BJ (cell line): ENCODE results near the gene KPNA3. TPM values are rescaled to one million over a fixed set of nuclear protein-coding genes. Genes with fewer than 3 reads are reported as not detected.
"Not testable (repeated sequence)": the region's sequence is repeated elsewhere in the genome, so short reads cannot be mapped to it uniquely, and the experiment has no call there.

Source experiments
- CTCF ChIA-PET: fragments of 350-600 bp; formaldehyde crosslinking; extraction: SDS; loops from one replicate; lab custom pipeline; 2021; ENCODE audit warnings: antibody characterized with exemption, inconsistent platforms; lab: Yijun Ruan, JAX
- POLR2A ChIA-PET: fragments of 300-600 bp; sonication (Branson Sonifier 250); formaldehyde crosslinking; extraction: SDS; loops from one replicate; lab custom pipeline; 2021; ENCODE audit warnings: antibody characterized with exemption; lab: Charles Lee
- DNase-seq: peaks from one replicate; pipeline ENCODE4 v3.0.0-alpha.2; 2011; ENCODE audit warnings: low read depth
- H3K27me3 ChIP-seq: 2 replicates; pipeline ENCODE4 v1.6.0; 2011; ENCODE audit warnings: low read length; ENCODE audit not compliant: control insufficient read depth, insufficient read depth
- H3K36me3 ChIP-seq: 2 replicates; pipeline ENCODE4 v1.5.1; 2011; ENCODE audit warnings: low read length; ENCODE audit not compliant: control insufficient read depth, insufficient read depth
- H3K4me3 ChIP-seq: 2 replicates; pipeline ENCODE4 v1.5.1; 2011; ENCODE audit warnings: low read depth, mild to moderate bottlenecking, control low read depth, low read length
- CTCF ChIP-seq: IDR thresholded peaks from 2 replicates; pipeline ENCODE4 v1.5.1; 2011; ENCODE audit warnings: low read depth, mild to moderate bottlenecking, control low read depth, inconsistent platforms, low read length, moderate library complexity; ENCODE audit not compliant: insufficient read depth
- polyA plus RNA-seq: library from polyadenylated mRNA; depleted of rRNA; stranded (reverse); fragments of >200 nt; gene quantifications from 2 replicates; pipeline ENCODE4 v1.2.3, GENCODE V29; 2011

Gene KPNA3
- polyA plus RNA-seq, 1 experiment: 14.9 TPM

GRCh38 chr13:49772828-49773227 lies 19.7 kb downstream of the KPNA3 start:
- Histone ChIP-seq H3K27me3 (no peaks in the 10 kb centered on the region), H3K36me3 (no peaks in the 10 kb centered on the region), H3K4me3 (no peak overlapping the region)
- ChIA-PET POLR2A (no interaction called here), CTCF (interaction anchor here (0.6 to 1.2 kb wide), 2 partner anchors 19 to 28 kb away, joined by 3 to 4 read pairs; no protein-coding TSS in a partner anchor)
- no peak for TF ChIP-seq CTCF
- DNase-seq: no peak

- H3K27me3 ChIP-seq, H3K4me3 ChIP-seq, POLR2A ChIA-PET, CTCF ChIA-PET, H3K36me3 ChIP-seq, DNase-seq: not testable (repeated sequence)
Observed at GRCh38 chr13:49761811-49762210, 30.7 kb downstream of the KPNA3 start.

DNA sequence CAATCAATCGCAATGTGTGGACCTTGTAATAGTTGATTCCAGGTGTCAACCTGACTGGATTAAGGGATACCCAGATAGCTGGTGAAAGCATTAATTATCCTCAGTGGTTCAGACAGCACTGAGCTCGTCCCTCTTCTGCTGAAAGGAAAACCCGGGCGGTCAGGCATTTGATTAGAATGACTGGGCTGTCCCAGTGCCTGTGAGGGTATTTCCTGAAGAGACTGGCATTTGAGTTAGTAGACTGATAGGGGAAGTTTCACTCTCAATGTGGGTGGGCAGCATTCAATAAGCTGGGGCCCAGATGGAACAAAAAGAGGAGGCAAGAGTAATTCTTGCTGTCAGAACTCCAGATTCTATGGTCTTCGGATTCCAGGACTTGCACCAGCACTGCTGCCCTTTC lies 31.9 kb downstream of the KPNA3 start:
- no peak for DNase-seq
- ChIA-PET CTCF (no interaction called here), POLR2A (no interaction called here)
- Histone ChIP-seq H3K4me3 (no peak overlapping the region), H3K27me3 (no peaks in the 10 kb centered on the region), H3K36me3 (no peaks in the 10 kb centered on the region)
- TF ChIP-seq CTCF: no peak

GRCh38 chr13:49759503-49759902 lies 33.0 kb downstream of the KPNA3 start:
- POLR2A ChIA-PET: interaction anchor here (0.6 kb wide), 1 partner anchor 167 kb away, joined by 4 read pairs; no protein-coding TSS in a partner anchor
- no peak for DNase-seq
- no peaks in the 10 kb centered on the region for H3K27me3 ChIP-seq
- CTCF ChIA-PET: interaction anchor here (1.3 kb wide), 1 partner anchor 33 kb away, joined by 4 read pairs; no protein-coding TSS in a partner anchor
- H3K4me3 ChIP-seq: no peak overlapping the region
- H3K36me3 ChIP-seq: no peaks in the 10 kb centered on the region
- no peak for TF ChIP-seq CTCF

DNA sequence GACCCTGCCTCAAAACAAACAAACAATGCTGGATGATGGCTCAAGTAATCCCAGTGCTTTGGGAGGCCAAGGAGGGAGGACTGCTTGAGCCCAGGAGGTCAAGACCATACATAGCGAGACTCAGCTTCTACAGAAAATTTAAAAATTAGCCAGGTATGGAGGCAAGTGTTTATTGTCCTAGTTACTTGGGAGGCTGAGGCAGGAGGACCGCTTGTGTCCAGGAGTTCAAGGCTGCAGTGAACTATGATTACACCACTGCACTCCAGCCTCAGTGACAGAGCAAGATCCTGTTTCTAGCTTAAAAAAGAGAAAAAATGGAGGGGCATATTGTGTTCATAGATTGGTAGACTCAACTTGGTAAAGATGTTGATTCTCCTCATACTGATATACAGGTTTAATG lies 36.2 kb downstream of the KPNA3 start:
- ChIA-PET POLR2A (no interaction called here), CTCF (interaction anchor here (0.6 kb wide), 1 partner anchor 88 kb away, joined by 3 read pairs; no protein-coding TSS in a partner anchor)
- Histone ChIP-seq H3K36me3 (no peaks in the 10 kb centered on the region), H3K27me3 (no peaks in the 10 kb centered on the region), H3K4me3 (no peak overlapping the region)
- DNase-seq: no peak
- TF ChIP-seq CTCF: no peak

- Histone ChIP-seq H3K27me3 (no peaks in the 10 kb centered on the region), H3K36me3 (no peaks in the 10 kb centered on the region), H3K4me3 (no peak overlapping the region)
- DNase-seq: no peak
- no peak for TF ChIP-seq CTCF
- ChIA-PET CTCF (interaction anchor here (0.6 to 1.4 kb wide), 2 partner anchors 27 to 237 kb away, joined by 3 read pairs; no protein-coding TSS in a partner anchor), POLR2A (no interaction called here)
Observed at GRCh38 chr13:49754146-49754545, 38.3 kb downstream of the KPNA3 start.
